Superior temporal gyrus (tissue), 1 donor: ENCODE results near the gene SIK1.

Experiments
- DNase-seq: peaks from one replicate; pipeline ENCODE4 v3.0.0-alpha.2; 2016; ENCODE audit errors: extremely low spot score

The SIK1 gene

GRCh38 chr21:43367296-43367695 is 59.6 kb downstream of the SIK1 start:
- no peak for DNase-seq

- no peak for DNase-seq
Observed at GRCh38 chr21:43366656-43367055, 60.3 kb downstream of the SIK1 start.

GRCh38 chr21:43365611-43366426 is 61.1 kb downstream of the SIK1 start:
- no peak for DNase-seq

GRCh38 chr21:43364851-43365424 is 62.0 kb downstream of the SIK1 start:
- no peak for DNase-seq
